ENCODE results near the gene PCBP3. TPM values are rescaled to one million over a fixed set of nuclear protein-coding genes. Genes with fewer than 3 reads are reported as not detected.

The PCBP3 gene
- total RNA-seq, 1 donor from 2014 or later, result not detected

DNA sequence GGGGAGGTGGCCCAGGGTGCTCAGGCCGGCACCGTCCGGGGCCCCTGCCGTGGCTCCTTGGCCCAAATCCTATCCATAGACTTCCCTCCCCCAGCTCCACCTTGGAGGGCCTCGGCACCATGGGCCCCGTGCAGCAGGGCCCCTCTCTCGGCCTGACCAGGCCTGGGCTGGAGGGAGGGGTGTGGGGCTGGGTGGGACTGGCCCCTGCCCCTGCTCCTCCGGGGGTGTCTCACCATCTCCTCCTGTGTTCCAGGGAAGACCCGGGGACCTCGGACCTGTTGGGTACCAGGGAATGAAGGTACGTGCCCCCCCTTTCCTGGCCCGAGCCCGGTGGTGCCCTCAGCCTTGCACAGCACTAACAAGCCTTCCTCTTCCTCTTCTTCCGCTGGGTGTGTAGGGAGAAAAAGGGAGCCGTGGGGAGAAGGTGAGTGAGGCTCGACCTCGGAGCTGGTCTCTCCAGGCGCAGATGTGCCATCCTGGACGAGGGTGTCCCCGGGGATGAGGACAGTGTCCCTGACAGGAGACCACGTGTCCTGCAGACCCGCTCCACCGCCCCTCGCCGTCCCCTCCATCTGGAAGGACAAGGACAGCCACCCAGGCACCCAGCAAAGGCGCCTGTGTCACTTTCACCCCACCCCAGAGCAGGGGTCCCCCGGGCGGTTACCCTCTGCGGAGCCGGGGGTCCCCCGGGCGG is 346.0 kb downstream of the PCBP3 start:
- DNase-seq (ENCODE audit: low read depth), result no peak
- FAIRE-seq, result no peak
- no peaks in the 10 kb centered on the region for H3K36me3 ChIP-seq (ENCODE audit: control insufficient read depth, insufficient read depth, low read length)
- no peaks in the 10 kb centered on the region for H3K27me3 ChIP-seq (ENCODE audit: control insufficient read depth, insufficient read depth, low read length)
- TF ChIP-seq, protein P1, sequence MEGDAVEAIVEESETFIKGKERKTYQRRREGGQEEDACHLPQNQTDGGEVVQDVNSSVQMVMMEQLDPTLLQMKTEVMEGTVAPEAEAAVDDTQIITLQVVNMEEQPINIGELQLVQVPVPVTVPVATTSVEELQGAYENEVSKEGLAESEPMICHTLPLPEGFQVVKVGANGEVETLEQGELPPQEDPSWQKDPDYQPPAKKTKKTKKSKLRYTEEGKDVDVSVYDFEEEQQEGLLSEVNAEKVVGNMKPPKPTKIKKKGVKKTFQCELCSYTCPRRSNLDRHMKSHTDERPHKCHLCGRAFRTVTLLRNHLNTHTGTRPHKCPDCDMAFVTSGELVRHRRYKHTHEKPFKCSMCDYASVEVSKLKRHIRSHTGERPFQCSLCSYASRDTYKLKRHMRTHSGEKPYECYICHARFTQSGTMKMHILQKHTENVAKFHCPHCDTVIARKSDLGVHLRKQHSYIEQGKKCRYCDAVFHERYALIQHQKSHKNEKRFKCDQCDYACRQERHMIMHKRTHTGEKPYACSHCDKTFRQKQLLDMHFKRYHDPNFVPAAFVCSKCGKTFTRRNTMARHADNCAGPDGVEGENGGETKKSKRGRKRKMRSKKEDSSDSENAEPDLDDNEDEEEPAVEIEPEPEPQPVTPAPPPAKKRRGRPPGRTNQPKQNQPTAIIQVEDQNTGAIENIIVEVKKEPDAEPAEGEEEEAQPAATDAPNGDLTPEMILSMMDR (IDR thresholded peaks at IDR 0.05; ENCODE audit: insufficient read depth, low read length, severe bottlenecking), result no peak
- H3K4me3 ChIP-seq (ENCODE audit: low read depth, low read length), result no peak overlapping the region

DNA sequence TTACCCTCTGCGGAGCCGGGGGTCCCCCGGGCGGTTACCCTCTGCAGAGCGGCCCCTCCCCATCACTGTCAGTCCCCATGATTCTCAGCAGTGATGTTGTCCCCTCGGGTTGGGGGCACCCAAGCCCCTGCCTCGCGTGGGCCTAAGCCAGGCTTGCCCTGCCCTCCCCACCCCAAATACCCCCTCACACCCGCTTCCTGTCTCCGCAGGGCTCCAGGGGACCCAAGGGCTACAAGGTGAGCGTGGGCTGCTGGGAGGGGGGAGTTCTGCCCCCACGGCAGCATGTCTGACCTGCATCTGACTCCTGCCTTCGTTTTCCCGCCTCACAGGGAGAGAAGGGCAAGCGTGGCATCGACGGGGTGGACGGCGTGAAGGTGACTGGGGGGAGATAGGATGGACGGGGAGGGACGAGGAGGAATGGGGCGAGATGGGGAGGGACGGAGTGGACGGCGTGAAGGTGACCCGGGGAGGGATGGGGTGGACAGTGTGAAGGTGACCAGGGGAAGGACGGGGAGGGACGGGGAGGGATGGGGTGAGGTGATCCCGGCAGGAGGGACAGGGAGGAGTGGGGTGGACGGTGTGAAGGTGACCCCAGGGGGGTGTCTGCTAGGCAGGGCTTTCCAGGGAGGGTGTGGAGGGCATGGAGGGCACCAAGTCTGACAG is 346.7 kb downstream of the PCBP3 start:
- DNase-seq (ENCODE audit: low read depth) (no peak), FAIRE-seq (no peak)
- Histone ChIP-seq H3K4me3 (ENCODE audit: low read depth, low read length) (no peak overlapping the region), H3K27me3 (ENCODE audit: control insufficient read depth, insufficient read depth, low read length) (no peaks in the 10 kb centered on the region), H3K36me3 (ENCODE audit: control insufficient read depth, insufficient read depth, low read length) (no peaks in the 10 kb centered on the region)
- TF ChIP-seq, protein P1 (IDR thresholded peaks at IDR 0.05; ENCODE audit: insufficient read depth, low read length, severe bottlenecking), result no peak

DNA sequence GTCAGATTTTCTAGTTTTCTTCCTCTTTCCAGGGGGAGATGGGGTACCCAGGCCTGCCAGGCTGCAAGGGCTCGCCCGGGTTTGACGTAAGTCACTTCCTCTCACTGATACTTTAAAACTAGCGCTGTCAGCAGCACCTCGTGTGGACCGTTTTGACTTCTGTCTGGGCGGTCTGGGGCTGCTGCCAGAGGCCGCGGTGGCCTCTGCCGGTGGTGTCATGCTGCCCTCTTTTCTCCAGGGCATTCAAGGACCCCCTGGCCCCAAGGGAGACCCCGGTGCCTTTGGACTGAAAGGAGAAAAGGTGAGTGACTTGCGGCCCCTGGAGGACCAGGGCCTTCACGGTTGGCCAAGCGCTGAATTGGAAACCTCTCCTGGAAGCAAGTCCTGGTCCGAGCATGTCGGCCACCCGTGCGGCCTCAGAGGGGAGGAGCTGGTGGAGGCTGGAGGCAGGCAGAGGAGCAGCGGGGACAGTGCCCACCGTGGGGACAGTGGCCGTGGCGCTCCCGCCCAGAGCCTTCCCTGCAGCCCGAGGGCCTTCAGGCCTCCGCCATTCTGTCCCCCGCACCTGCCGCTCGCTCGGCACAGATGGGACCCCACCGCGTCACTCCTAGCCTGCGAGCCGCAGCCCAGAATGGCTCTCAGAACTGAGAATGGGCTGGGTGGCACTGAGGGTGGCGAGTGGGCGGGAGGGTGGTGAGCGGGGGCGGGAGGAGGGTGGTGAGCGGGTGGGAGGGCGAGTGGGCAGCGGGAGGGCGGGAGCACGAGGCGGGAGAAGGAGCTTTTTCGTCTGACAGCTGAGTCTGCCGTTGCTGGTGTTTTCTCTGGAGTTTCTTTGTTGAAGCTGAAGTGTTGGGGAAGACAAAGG is 347.4 kb downstream of the PCBP3 start:
- FAIRE-seq (no peak), DNase-seq (ENCODE audit: low read depth) (no peak)
- H3K36me3 ChIP-seq (ENCODE audit: control insufficient read depth, insufficient read depth, low read length), result no peaks in the 10 kb centered on the region

DNA sequence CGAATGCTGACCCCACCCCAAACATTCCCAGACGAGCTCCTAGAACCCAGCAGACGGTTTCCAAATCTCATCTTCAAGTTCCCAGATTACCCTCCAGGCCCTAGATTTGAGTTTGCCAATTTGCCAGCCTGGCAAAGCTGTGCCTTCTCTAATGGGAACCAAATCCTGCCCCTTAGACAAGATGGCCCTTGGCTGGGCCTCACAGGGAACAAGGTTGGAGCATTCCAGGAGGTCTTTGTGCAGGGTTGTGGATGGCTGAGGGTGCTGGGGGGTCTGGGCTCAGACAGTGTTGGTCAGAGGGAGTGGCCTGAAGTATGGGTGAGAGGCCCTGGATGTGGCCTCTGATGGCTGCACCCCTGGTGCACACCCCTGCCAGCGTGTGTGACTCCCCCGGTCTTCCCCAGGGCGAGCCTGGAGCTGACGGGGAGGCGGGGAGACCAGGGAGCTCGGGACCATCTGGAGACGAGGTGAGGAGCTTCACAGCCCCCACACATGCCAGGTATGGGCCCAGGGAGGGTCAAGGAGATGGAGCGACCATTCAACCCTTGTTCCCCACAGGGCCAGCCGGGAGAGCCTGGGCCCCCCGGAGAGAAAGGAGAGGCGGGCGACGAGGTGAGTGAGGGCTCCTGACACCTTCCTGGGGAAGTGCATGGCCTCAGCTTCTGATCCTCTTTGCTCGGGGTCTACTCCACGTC is 348.2 kb downstream of the PCBP3 start:
- Histone ChIP-seq H3K4me3 (ENCODE audit: low read depth, low read length) (no peak overlapping the region), H3K36me3 (ENCODE audit: control insufficient read depth, insufficient read depth, low read length) (no peaks in the 10 kb centered on the region), H3K27me3 (ENCODE audit: control insufficient read depth, insufficient read depth, low read length) (no peaks in the 10 kb centered on the region)
- TF ChIP-seq, protein P1 (IDR thresholded peaks at IDR 0.05; ENCODE audit: insufficient read depth, low read length, severe bottlenecking), result no peak
- FAIRE-seq (no peak), DNase-seq (ENCODE audit: low read depth) (no peak)

More for the DNA sequence above, 347.4 kb downstream of the PCBP3 start:
- TF ChIP-seq, protein P1 (IDR thresholded peaks at IDR 0.05; ENCODE audit: insufficient read depth, low read length, severe bottlenecking), result no peak
- Histone ChIP-seq H3K4me3 (ENCODE audit: low read depth, low read length) (no peak overlapping the region), H3K27me3 (ENCODE audit: control insufficient read depth, insufficient read depth, low read length) (no peaks in the 10 kb centered on the region)

Other genes starting within 250 kb of the PCBP3 start
- gene COL18A1, start 238.6 kb upstream of the PCBP3 start, total RNA-seq, result 9.2 and 16.9 TPM in 2 replicates
- gene SLC19A1, start 101.3 kb upstream of the PCBP3 start, total RNA-seq, result 2.2 and 4.5 TPM in 2 replicates

All from bronchial epithelial cell (primary cell).